Measurements from ENCODE around the gene PSMB2.
A peak's percentile ranks its signal among the peaks of the same experiment; 100 is the strongest.
"Not testable (repeated sequence)": the region's sequence is repeated elsewhere in the genome, so short reads cannot be mapped to it uniquely, and the experiment has no call there.

The PSMB2 gene

DNA sequence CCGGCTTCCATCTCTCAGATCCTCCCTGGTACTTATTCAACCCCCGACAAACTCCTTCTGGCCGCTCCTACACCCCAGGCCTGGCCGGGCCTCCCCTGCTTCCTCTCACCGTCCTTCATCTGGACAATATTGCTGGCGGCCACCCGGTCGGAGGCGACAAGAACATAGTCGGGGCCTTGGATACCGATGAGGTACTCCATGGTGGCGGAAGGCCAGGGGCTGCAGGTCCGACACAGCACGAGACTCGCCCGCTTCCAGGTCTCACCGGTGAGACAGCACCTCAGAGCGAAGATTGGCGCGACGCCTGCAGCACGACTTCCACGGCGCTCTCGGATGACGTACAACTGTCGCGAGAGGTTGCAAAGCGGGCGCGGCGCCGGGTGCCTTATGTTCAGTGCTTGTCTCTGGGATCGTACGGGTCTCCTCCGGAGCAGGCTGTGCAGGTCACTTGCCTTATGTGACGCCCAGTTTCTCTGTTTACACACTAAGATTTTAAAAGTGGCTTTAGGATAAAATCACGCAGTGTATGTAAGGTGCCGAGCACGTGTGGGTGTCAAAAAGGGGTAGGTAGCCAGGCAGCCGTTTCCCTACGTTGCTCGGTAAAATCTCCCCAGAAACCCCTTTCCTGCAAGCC lies at the start of gene PSMB2:
PSMB2 (minus strand) TSS at position 294 of the 634 bp plus-strand sequence; CDS start at position 200, 94 bp downstream.
- peak; percentile 96 for DNase-seq

GRCh38 chr1:35691080-35691479 lies 49.8 kb upstream of the PSMB2 start:
- DNase-seq: no peak

DNA sequence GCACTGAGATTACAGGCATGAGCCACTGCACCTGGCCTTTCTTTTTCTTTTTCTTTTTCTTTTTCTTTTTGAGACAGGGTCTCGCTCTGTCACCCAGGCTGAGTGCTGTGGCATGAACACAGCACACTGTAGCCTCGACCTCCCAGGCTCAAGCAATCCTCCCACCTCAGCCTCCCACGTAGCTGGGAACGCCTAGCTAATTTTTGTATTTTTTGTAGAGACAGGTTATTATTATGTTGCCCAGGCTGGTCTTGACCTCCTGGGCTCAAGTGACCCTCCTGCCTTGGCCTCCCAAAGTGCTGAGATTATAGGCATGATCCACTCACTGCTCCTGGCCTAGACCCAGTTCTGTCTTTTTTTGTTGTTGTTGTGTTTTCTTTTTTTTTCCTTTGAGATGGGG lies 48.8 kb upstream of the PSMB2 start:
- not testable (repeated sequence) for DNase-seq

- DNase-seq: no peak
Observed at GRCh38 chr1:35688161-35688560, 46.8 kb upstream of the PSMB2 start.

- no peak for DNase-seq
Observed at GRCh38 chr1:35683012-35683411, 41.7 kb upstream of the PSMB2 start.

DNA sequence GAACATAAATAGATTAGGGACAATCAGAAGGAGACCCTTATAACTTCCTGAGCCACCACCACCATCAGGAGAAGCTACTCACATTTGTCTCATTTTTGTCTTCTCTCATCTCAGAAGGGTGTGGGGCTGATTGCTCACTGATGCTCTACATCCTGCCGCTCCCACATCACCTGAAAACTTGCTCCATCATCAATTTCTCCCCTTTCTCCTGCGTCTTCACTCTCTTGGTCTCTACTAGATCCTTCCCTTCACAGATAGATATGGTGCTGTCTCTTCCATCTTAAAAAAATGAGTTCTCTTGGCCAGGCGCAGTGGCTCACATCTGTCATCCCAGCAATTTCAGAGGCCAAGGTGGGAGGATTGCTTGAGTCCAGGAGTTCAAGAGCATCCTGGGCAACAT lies 38.9 kb upstream of the PSMB2 start:
- DNase-seq: no peak

DNA sequence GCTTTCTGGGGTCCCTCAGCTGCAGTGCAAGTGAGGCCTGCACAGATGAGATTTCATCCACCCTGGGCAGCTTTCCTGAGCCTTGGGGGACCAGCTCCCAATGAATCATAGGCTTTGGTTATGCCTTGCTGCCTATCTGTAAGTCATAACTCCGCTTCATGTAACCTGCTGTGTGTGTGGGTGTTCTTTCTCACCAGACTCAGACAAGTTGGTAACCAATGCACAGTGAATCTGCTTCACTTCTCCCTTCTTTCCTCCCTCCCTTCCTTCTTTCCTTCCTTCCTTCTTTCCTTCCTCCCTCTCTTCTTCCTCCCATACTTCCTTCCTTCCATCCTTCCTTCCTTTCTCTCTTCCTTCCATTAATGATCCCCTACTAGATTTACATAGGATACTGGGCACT lies 34.4 kb upstream of the PSMB2 start:
- no peak for DNase-seq

DNA sequence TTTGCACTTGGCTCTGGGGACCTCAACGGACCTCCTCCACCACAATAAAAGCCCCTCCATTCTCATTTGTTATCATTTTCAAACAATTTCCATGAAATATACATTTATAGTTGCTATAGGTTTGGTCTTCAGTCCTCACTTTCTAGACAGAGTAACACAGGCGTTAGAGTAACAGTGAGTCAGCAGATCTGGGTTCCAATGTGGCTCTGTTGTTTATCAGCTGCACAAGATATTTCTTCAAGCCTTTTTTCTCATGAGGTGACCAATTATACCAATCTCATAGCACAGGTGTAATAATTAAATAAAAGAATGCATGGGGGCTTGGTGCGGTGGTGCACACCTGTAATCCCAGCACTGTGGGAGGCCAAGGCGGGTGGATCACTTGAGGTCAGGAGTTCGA lies 32.8 kb upstream of the PSMB2 start:
- no peak for DNase-seq

DNA sequence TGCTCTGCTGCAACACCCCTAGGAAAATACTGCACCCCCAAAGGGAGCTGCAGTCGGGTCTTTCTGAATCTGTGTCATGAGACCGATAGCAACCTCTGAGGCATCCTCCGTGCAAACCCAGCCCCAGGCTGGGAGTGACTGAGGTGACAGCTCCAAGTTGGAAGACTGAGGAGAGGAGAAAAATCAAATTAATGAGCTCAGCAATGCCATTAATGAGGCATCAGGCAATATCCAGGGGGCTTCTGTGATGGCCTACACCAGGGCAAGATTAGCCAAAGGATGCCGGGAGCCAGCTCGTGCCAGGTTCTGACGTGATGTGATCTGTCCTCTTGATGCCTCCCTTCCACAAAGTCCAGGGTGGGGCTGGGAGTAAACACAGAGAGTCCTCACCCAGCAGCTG lies 30.8 kb upstream of the PSMB2 start:
- DNase-seq: no peak

GRCh38 chr1:35668506-35668905 lies 27.2 kb upstream of the PSMB2 start:
- no peak for DNase-seq

DNA sequence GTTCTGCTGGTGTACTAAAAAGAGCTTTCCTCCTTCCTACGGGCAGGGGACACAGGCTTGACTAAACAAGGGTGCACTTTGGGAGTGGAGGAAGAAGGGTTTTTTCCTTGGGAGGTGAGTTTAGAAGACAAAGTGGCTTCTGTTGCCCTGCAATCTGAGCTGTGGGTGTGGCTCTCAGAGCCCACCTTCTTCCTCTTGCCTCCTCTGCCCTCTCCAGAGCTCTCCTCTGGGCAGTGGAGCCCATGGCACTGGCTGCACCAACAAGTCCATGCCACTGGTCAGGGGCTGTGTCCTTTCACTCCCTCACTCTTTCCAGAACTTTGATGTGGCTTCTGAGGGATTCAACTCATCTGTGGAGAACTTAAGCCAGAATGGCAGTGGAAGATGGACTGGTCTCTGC lies 25.6 kb upstream of the PSMB2 start:
- no peak for DNase-seq

GRCh38 chr1:35666216-35666615 lies 24.9 kb upstream of the PSMB2 start:
- DNase-seq: no peak

DNA sequence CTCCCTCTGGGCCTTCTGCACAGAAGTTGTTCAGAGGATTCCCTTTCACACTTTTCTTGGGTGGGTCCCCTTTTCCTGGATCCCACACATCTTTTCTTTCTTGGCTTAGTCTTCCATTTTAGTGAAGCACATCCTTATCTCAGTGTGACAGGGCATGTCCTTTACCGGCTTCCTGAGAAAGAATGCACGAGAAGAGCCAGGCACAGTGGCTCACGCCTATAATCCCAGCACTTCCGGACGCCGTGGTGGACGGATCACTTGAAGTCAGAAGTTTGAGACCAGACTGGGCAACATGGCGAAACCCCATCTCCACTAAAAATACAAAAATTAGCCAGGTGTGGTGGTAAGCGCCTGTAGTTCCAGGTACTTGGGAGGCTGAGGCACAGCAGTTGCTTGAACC lies 22.1 kb upstream of the PSMB2 start:
- DNase-seq: no peak

DNA sequence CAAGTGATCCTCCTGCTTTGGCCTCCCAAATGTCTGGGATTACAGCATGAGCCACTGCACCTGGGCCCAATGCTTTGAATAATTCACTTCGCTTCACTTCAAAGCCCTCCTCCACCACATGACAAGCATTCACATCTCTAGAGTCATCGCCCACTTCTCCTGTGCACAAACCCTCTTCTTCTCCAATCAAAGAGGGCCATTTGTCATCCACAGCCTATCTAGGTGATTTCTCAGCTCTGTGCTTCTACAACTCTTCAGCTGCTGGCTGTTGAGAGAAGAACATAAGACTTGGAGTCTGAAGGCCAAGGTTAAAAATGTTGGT lies 20.1 kb upstream of the PSMB2 start:
- no peak for DNase-seq

DNA sequence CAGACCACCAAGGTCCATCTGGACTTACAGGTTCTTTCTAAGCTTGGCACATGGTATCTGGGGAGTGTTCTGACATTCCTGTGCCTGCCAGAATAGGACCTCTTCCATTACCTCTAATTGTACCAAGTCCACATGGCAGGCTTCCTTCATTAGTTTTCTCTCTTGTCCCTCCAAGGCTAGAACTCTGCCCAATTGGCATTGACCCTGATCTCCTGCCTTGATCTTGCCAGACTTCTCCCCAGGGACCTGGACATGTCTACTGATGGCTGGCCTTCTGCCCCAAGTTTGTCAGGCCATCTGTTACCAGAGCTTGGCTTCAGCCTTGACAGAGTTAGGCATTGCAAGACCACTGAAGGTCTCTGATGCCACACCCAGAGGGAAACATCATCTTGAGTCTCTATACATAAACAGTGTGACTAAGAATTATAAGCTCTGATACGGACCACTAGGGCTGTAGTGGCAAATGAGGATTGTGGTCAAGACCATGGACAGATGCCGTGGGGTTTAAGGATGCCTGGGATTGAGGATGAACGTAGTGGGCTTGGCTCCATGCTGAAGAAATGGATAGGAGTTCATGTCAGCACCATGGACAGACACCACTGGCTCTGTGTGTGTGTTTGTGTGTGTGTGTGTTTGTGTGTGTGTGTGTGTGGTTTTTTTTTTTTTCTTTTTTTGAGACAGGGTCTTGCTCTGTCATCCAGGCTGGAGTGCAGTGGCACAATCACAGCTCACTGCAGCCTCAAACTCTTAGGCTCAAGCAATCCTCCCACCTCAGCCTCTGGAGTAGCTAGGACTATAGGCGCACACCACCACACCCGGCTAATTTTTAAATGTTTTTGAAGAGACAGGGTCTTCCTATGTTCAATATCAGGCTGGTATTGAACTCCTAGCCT lies 19.5 kb upstream of the PSMB2 start:
- peak; percentile 14 for DNase-seq

- no peak for DNase-seq
Observed at GRCh38 chr1:35659589-35659988, 18.3 kb upstream of the PSMB2 start.

- no peak for DNase-seq
Observed at GRCh38 chr1:35657851-35658250, 16.5 kb upstream of the PSMB2 start.

- DNase-seq: peak; percentile 60
Observed at GRCh38 chr1:35656863-35657232, 15.5 kb upstream of the PSMB2 start.

GRCh38 chr1:35656148-35656862 lies 15.0 kb upstream of the PSMB2 start:
- DNase-seq: peak; percentile 82

DNA sequence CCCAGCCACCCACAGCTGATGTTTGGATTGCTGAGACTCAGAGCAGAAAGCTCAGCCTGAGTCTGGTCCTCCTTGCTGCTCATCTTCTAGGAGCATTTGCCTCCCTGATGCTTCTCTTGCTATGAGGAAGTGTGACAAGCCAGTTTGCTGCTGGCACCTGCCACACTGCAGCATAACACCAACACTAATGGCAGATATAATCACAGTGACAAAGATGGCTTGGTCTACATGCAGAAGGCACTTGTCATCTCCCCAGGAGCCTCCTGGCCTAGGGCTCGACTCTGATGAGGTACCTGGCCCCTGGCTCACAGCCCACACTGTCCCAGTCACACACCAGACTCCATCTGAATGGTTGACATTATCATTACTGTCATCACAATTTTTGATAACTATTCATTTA lies 13.9 kb upstream of the PSMB2 start:
- DNase-seq: no peak

- DNase-seq: no peak
Observed at GRCh38 chr1:35650416-35650815, 9.1 kb upstream of the PSMB2 start.

DNA sequence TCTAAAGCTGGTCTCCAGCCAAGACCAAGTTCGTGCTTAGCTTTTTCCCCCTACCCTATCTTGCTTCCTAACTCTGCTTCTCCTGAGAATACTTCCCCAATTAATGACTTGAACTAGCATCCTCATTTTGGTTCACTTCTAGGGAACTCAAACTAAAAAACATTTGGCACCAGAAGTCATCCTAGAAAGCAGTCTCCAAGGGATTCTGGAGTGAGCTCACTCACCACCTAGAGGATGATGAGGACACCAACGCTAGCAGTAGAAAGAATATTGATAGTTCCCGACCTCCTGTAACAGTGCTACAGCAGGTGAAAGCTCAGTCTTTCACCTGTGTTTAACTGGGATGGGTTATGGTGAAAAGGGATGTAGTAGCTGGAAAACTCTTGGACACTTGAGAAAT lies 4.7 kb upstream of the PSMB2 start:
- DNase-seq: peak; percentile 16

DNA sequence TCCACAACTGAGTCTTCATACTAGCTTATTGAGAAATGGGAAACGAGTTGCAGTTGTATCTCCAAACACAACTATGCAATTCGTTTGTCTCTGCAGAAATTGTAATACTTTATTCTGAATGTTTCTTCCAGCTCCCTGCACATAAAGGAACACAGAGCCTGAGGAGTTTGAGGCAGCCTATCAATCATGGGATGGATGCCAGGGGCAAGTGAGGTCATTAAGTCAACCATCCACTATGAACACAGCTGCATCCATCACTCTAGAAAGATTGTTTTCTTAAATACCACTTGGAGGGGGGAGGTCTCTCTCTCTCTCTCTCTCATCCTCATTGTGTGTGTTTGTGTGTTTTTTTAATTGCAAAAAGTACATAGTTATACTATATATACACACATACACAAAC lies 2.9 kb upstream of the PSMB2 start:
- DNase-seq: no peak

DNA sequence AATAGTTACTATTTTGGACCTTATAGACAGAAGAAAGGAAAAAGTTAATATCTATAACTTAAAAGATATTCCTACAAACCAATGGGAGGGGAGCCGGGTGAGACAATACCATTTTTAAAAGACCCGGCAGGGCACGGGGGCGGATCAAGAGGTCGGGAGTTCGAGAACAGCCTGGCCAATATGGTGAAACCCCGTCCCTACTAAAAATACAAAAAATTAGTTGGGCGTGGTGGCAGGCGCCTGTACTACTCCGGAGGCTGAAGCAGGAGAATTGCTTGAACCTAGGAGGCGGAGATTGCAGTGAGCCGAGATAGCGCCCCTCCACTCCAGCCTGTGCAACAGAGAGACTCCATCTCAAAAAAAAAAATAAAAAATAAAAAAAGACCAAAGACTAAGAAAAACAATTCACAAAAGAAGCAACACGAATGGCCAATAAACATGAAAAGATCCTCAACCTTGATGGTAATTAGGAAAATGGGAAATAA lies 1.2 kb upstream of the PSMB2 start:
- no peak for DNase-seq
